Tibial artery (tissue), 4 donors: ENCODE results near the gene GALNTL6.

ENCODE experiments used
- DNase-seq, 2 donors: peaks; one replicate each; pipeline ENCODE4 v3.0.0-alpha.2; 2019
- H3K27ac ChIP-seq, 2 donors: fragments of 200-600 bp; sonication (generic) in 1 of 2; 1 replicate in 1 of 2; 2 replicates in 1 of 2; pipeline ENCODE4 v1.5.1; 2018 to 2019; ENCODE audit warnings: mild to moderate bottlenecking in 1 of 2
- H3K27me3 ChIP-seq, 2 donors: fragments of 200-600 bp; sonication (generic) in 1 of 2; one replicate each; pipeline versions ENCODE4 v1.5.1 to v1.6.0; 2016 to 2019
- H3K36me3 ChIP-seq, 3 donors: fragments of 200-600 bp; sonication (generic) in 2 of 3; one replicate each; pipeline ENCODE4 v1.5.1; 2016 to 2019; ENCODE audit warnings: mild to moderate bottlenecking in 2 of 3
- H3K4me1 ChIP-seq, 4 donors: fragments of 200-600 bp; sonication (generic) in 2 of 4; 1 replicate in 3 of 4; 2 replicates in 1 of 4; pipeline ENCODE4 v1.5.1; 2016 to 2019
- H3K4me3 ChIP-seq, 2 donors: fragments of 200-600 bp; sonication (generic) in 1 of 2; 1 replicate in 1 of 2; 2 replicates in 1 of 2; pipeline ENCODE4 v1.5.1; 2018 to 2019; ENCODE audit warnings: mild to moderate bottlenecking in 2 of 2
- H3K9me3 ChIP-seq, 3 donors: fragments of 200-600 bp; sonication (generic) in 1 of 3; one replicate each; pipeline ENCODE4 v1.5.1; 2016 to 2019
- intact Hi-C: fragments of 100-400 bp; cut with DNase I; formaldehyde crosslinking; loops from one replicate; pipeline ENCODE4 v1.15.0; 2023; ENCODE audit warnings: low total_unique reads
- TF ChIP-seq, protein P1 (sequence below), 2 experiments: fragments of 200-600 bp in 1 of 2; fragments of 450-650 bp in 1 of 2; IDR thresholded peaks; one replicate each; pipeline ENCODE4 v1.5.1; 2017 to 2019; ENCODE audit warnings: antibody characterized with exemption in 2 of 2, mild to moderate bottlenecking in 1 of 2, moderate library complexity in 1 of 2

Gene GALNTL6

DNA sequence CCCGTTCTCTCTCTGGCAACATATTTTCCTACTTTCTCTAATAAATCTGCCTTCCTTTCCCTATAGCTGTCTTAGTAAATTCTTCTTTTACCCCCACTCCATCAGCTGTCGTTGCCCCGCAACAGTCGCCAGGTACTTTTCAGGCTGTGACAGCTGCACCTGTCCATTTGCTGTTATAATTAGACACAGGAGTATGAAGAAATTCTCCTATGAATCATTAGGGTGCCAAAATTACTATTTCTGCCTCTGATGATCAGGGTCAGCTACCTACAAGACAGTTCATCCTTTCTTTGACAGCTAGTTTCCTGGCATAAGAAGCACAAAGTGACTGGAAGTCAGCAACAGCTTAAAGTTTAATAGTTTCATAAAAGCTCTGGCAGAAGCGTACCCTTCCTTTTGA lies 19.5 kb upstream of the GALNTL6 start:
- Histone ChIP-seq H3K9me3 (no peaks in the 10 kb centered on the region), H3K4me1 (no peaks in the 10 kb centered on the region), H3K4me3 (no peak overlapping the region), H3K36me3 (no peaks in the 10 kb centered on the region), H3K27me3 (no peaks in the 10 kb centered on the region), H3K27ac (no peak overlapping the region)
- intact Hi-C loops: no loop called here
- no peak for DNase-seq
- TF ChIP-seq, protein P1, sequence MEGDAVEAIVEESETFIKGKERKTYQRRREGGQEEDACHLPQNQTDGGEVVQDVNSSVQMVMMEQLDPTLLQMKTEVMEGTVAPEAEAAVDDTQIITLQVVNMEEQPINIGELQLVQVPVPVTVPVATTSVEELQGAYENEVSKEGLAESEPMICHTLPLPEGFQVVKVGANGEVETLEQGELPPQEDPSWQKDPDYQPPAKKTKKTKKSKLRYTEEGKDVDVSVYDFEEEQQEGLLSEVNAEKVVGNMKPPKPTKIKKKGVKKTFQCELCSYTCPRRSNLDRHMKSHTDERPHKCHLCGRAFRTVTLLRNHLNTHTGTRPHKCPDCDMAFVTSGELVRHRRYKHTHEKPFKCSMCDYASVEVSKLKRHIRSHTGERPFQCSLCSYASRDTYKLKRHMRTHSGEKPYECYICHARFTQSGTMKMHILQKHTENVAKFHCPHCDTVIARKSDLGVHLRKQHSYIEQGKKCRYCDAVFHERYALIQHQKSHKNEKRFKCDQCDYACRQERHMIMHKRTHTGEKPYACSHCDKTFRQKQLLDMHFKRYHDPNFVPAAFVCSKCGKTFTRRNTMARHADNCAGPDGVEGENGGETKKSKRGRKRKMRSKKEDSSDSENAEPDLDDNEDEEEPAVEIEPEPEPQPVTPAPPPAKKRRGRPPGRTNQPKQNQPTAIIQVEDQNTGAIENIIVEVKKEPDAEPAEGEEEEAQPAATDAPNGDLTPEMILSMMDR (IDR thresholded peaks at IDR 0.05): no peak

GRCh38 chr4:171794528-171794927 lies 18.7 kb upstream of the GALNTL6 start:
- Histone ChIP-seq H3K27ac (no peak overlapping the region), H3K9me3 (no peaks in the 10 kb centered on the region), H3K36me3 (no peaks in the 10 kb centered on the region), H3K27me3 (no peaks in the 10 kb centered on the region), H3K4me3 (no peak overlapping the region), H3K4me1 (no peaks in the 10 kb centered on the region)
- TF ChIP-seq, protein P1 (IDR thresholded peaks at IDR 0.05): no peak
- no peak for DNase-seq
- intact Hi-C loops: no loop called here

DNA sequence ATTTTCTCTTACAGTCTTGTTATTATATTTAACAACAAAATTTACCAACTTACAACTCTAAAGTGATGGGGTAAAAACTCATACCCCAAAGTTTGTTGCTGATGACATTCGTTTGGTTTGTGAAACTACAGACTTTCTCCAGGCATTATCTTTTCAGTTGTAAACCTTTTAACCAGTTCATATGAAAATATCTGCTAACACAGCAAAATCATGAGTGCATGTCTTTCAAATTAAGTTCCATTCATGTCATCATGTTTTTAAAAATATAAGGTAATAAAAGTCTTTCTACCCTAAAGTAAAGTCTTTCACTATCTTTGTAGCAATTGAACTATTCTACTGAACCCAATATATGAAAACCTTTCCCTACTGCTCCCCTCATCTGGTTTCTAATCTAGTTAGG lies 3.4 kb upstream of the GALNTL6 start:
- Histone ChIP-seq H3K27me3 (peaks cover 0 to 15% of the 10 kb centered on the region in 2 donors), H3K4me1 (peaks cover 0 to 20% (median 14%) of the 10 kb centered on the region in 4 donors), H3K9me3 (no peaks in the 10 kb centered on the region), H3K27ac (no peak overlapping the region), H3K4me3 (no peak overlapping the region), H3K36me3 (no peaks in the 10 kb centered on the region)
- no peak for DNase-seq
- intact Hi-C loops: no loop called here
- TF ChIP-seq, protein P1 (IDR thresholded peaks at IDR 0.05): no peak

DNA sequence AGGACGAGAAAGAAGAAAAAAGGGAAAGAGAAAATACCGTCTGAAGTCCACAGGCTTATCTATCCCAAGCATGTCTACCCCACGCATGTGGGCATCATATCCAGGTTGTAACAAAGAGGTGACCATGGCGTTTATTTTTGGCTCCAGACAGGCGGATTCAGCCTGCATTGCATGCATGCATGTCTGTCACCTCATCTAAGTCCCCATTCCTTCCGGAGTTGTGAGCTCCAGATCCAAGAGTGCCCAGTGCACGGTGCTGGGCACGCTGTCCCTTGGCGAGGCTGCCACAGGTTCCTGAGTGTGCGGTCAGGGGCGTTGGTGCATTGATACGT lies 905 bp upstream of the GALNTL6 start:
- H3K9me3 ChIP-seq: no peaks in the 10 kb centered on the region
- DNase-seq: no peak
- H3K27ac ChIP-seq: no peak overlapping the region
- peak overlapping the region; percentile 37 to 55 for H3K4me3 ChIP-seq
- peaks cover 0 to 15% of the 10 kb centered on the region in 2 donors for H3K27me3 ChIP-seq
- H3K4me1 ChIP-seq: peaks cover 0 to 20% (median 14%) of the 10 kb centered on the region in 4 donors
- TF ChIP-seq, protein P1 (IDR thresholded peaks at IDR 0.05): no peak
- H3K36me3 ChIP-seq: no peaks in the 10 kb centered on the region
- intact Hi-C loops: no loop called here

- intact Hi-C loops: no loop called here
- H3K27me3 ChIP-seq: peaks cover 0 to 15% of the 10 kb centered on the region in 2 donors
- TF ChIP-seq, protein P1 (IDR thresholded peaks at IDR 0.05): no peak
- H3K4me1 ChIP-seq: peaks cover 0 to 20% (median 14%) of the 10 kb centered on the region in 4 donors
- no peak overlapping the region for H3K27ac ChIP-seq
- H3K9me3 ChIP-seq: no peaks in the 10 kb centered on the region
- peak overlapping the region; percentile 37 to 55 for H3K4me3 ChIP-seq
- H3K36me3 ChIP-seq: no peaks in the 10 kb centered on the region
- no peak for DNase-seq
These were observed 484 bp downstream of the GALNTL6 start for GRCh38 chr4:171813526-171814250.
